GM13976 (cell line): ENCODE measurements around the gene MYLK2.

Source experiments
- DNase-seq: peaks from one replicate; pipeline ENCODE4 v3.0.0; 2012; ENCODE audit warnings: low spot score
- CTCF ChIP-seq: IDR thresholded peaks from 2 replicates; pipeline ENCODE4 v1.5.1; 2012; ENCODE audit warnings: borderline replicate concordance, mild to moderate bottlenecking; ENCODE audit not compliant: insufficient read depth; ENCODE audit errors: extremely low read depth, missing control alignments, control extremely low read depth
- in situ Hi-C: fragments of 300-500 bp; cut with MboI; formaldehyde crosslinking; loops from one replicate; pipeline ENCODE4 v1.12.0; 2022; ENCODE audit warnings: low sequenced_read_pairs, mixed read lengths, inconsistent platforms; ENCODE audit not compliant: unreplicated experiment

Gene MYLK2

GRCh38 chr20:31879143-31879987 lies 60.2 kb downstream of the MYLK2 start:
- in situ Hi-C loops = no loop called here
- peak; percentile 92 for DNase-seq
- no peak for TF ChIP-seq CTCF

DNA sequence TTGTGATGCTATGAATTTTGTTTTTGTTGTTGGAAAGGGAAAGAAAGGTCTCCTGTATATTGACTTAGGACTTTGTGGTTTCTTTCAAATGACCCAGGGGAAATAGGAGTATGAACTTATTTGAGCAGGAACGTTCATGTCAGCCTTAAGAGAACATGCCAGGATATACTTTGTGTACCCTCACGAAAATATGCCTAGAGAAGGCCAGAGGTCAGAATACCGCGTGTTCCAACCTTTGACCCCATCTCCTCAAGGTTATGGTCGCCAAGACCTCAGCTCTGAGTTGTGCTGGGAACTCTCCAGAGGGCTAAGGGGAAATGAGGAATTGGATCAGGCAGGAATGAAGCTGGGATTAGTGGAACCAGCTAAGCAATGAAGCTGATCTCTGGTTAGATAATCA lies 62.8 kb downstream of the MYLK2 start:
- DNase-seq = no peak
- in situ Hi-C loops = no loop called here
- TF ChIP-seq CTCF = no peak

DNA sequence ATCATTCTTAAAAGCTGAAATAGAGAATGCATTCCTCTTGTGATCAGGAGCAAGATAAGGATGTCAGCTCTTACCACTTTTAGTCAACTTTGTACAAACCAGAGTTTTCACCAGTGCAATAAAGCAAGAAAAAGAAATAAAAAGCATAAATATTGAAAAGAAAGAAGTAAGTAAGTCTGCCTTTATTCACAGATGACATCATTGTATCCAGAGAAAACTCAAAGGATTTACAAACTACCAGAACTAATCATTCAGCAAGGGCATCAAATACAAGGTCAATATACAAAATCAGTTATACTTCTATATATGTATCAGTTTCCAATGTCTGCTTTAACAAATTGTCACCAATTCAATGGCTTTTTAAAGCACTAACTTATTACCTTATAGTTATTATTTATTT lies 64.7 kb downstream of the MYLK2 start:
- in situ Hi-C loops = no loop called here
- TF ChIP-seq CTCF = no peak
- no peak for DNase-seq
